GM18868 (cell line): ENCODE measurements around the gene TREH.
"Not testable (repeated sequence)": the region's sequence is repeated elsewhere in the genome, so short reads cannot be mapped to it uniquely, and the experiment has no call there.

Source experiments
- ATAC-seq: cut with Tn5 transposase; IDR thresholded peaks from one replicate; pipeline ENCODE4 v1.9.1; 2021; ENCODE audit warnings: mild to moderate bottlenecking, moderate library complexity; ENCODE audit not compliant: unreplicated experiment

The TREH gene

GRCh38 chr11:118615282-118615975 lies 64.0 kb downstream of the TREH start:
- no peak for ATAC-seq

- ATAC-seq, result no peak
Measured at GRCh38 chr11:118614511-118614910, 64.9 kb downstream of the TREH start.

- no peak for ATAC-seq
Measured at GRCh38 chr11:118612378-118612777, 67.1 kb downstream of the TREH start.

DNA sequence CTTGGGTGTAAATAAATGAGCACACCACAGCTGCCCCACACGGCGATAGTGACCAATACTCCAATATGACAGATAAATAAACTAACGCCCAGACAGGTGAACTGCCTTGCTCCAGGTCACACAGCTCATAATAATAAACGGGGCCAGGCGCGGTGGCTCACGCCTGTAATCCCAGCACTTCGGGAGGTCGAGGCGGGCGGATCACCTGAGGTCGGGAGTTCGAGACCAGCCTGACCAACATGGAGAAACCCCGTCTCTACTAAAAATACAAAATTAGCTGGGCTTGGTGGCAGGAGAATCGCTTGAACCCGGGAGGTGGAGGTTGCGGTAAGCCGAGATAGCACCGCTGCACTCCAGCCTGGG lies 68.0 kb downstream of the TREH start:
- not testable (repeated sequence) for ATAC-seq

GRCh38 chr11:118610773-118611432 lies 68.5 kb downstream of the TREH start:
- ATAC-seq, result peak; percentile 61

- ATAC-seq, result no peak
Measured at GRCh38 chr11:118610225-118610772, 69.2 kb downstream of the TREH start.

- ATAC-seq, result no peak
Measured at GRCh38 chr11:118609380-118610224, 69.8 kb downstream of the TREH start.

DNA sequence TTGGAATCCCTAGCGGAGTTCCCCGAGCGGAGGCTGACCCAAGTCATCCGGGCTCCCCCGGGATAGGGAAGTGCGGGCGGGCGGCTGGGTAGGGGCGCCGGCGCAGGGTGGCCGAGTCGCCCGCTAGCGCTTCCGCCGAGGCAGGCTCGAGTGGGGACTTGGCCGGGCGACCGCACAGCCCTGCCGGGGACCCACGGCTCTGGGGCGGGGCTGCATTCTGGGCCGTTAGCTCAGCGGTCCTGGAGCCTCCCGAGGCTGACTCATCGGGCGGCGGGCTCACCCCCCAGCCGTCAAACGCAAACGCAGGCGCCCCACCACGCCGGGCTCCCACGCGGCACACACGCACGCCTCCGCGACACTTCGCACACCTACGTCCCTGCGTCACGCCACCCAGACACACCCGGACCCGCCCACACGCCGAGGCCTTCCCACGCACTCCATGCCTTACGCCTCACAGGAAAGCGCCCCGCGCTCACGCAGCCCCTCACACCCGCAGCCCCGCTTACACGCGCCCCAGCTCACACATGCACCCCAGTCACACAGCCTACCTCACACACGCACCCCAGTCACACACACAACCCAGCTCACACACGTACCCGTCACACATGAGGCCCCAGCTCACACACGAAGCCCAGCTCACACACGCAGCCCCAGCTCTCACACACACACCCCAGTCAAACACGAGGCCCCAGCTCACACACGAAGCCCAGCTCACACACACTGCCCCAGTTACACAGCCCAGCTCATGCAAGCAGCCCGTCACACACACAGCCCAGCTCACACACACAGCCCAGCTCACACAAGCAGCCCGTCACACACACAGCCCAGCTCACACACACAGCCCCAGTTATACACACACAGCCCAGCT lies 70.9 kb downstream of the TREH start:
- ATAC-seq, result no peak

DNA sequence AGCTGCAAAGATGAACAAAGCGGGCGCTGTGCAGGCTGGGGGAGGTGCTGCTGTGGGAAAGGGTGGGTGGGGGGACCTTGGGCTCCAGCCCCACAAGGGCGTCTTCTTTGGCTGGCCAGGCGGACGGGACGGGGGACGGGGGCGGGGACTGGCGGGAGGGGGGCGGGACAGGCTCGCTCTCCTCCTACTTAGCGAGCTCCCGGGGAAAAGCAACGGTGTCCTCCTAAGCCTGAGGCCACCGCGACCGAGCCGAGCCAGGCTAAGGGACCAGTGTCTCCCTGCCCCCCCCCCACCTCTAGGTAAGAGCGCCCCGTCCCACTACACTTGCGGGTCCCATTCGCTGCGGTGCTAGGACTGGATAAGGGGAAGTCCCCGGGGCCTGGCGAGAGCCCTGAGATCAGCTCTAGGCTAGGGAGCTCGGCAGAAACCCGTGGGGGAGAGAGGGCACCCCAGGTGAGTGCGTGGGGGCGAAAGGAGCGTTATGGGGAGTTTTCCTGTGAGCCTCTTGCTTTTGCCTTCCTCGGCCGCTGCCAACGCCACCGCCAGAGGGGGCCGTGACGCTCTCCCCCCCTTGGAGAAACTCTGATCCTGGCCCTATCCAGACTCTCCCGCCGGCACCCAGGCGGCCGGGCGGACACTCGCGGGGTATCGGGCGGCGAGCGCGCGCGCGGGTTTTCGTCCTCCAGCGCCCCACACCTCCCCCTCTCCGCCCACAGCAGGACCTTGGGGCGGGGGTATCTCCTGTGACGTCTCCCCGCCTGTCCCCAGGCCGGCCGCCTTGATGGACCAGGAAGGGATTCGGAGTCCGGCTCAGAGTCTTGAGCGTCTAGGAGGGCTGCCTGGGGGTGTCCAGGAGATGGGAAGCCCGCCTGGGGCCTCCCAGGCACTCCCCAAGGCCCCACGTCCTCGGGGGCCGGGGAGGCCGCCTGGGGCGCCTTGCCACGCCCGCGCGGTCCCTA lies 71.8 kb downstream of the TREH start, which contains the start of gene PHLDB1:
TSS of gene PHLDB1 (plus strand) at position 215 of the 959 bp plus-strand sequence. CDS start 6,222 bp downstream, outside the sequence.
- no peak for ATAC-seq
